Ovary (tissue), 3 donors: ENCODE results near the gene GSKIP.

Experiments
- CTCF ChIP-seq, 3 donors: fragments of 450-650 bp in 2 of 3; fragments of 200-600 bp in 1 of 3; IDR thresholded peaks; one replicate each; pipeline versions ENCODE4 v1.5.1 to v1.8.0; 2016 to 2022; ENCODE audit warnings: antibody characterized with exemption in 3 of 3, mild to moderate bottlenecking in 1 of 3
- POLR2A ChIP-seq: fragments of 450-650 bp; IDR thresholded peaks from one replicate; pipeline ENCODE4 v1.6.1; 2017; ENCODE audit warnings: antibody characterized with exemption, mild to moderate bottlenecking, moderate library complexity
- donor health status: DM: no; HTN: no; CAD: no.

- TF ChIP-seq CTCF (IDR thresholded peaks at IDR 0.05) (no peak), POLR2A (no peak)
Measured at GRCh38 chr14:96407935-96408570, 44.7 kb downstream of the GSKIP start.
